Brain pericyte (primary cell): Measurements from ENCODE around the gene CNTN2.

ENCODE experiments used
- DNase-seq: peaks from one replicate; pipeline ENCODE4 v3.0.0-alpha.2; 2012; ENCODE audit warnings: low read depth, low spot score

The CNTN2 gene

DNA sequence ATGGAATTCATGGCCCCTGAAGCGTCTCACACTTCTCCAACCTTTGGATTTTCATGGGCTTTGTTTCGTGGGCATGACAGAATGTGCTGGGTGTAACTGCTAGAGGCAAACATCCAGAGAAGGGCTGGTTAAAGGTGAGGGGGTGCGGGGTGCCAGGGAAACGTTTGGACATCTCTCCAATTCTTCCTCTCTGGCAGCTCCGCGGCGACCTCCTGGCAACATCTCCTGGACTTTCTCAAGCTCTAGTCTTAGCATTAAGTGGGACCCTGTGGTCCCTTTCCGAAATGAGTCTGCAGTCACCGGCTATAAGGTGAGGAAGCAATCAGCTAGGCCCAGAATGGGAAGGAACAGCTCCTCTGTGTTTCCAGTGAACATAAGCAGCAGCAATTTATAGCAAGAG lies 29.3 kb downstream of the CNTN2 start:
- DNase-seq: no peak

DNA sequence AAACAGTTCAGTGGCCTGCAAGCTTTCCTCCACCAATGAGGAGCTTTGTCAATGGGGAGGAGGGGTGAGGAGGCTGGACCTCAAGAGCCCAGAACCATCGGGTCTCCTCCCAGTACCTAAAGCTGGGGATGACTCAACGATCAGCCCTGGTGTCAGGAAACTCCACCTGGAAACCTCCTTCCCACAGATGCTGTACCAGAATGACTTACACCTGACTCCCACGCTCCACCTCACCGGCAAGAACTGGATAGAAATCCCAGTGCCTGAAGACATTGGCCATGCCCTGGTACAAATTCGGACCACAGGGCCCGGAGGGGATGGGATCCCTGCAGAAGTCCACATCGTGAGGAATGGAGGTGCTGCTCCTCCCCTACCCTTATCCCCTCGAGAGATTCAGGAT lies 29.9 kb downstream of the CNTN2 start:
- no peak for DNase-seq

DNA sequence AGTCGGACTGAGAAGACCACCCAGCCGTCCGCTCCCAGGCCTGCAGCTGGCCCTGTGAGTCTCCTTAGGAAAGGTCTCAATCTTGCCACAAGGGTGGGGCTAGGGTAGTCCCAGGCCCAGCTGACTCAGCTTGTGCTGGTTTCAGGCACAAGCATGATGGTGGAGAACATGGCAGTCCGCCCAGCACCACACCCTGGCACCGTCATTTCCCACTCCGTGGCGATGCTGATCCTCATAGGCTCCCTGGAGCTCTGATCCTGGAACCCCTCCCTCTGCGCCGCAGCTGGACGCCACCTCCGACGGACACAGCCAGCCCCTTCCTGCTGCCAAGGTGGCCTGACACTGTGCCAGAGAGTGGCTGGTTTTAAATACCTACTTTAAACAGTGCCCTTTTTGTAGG lies 30.5 kb downstream of the CNTN2 start:
- DNase-seq: no peak

DNA sequence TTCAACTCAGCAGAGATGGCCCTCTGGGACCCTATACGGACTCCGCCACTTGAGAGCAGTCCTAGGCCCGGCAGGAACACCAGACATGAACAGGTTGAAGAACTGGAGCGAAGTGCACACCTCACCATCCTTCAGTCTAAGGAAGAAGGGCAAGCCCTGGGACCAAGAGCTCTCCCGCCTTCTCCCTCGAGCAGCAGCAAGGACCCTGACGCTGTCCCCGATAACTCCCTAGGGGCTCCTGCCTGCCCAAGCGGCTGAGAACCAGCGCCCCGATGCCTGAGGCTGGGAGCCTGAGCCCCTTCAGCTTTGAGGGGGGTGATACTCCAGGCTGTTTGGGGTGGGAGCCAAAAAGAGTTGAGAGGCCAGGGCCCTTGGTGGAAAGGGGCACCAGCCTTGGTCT lies 31.1 kb downstream of the CNTN2 start:
- DNase-seq: no peak

DNA sequence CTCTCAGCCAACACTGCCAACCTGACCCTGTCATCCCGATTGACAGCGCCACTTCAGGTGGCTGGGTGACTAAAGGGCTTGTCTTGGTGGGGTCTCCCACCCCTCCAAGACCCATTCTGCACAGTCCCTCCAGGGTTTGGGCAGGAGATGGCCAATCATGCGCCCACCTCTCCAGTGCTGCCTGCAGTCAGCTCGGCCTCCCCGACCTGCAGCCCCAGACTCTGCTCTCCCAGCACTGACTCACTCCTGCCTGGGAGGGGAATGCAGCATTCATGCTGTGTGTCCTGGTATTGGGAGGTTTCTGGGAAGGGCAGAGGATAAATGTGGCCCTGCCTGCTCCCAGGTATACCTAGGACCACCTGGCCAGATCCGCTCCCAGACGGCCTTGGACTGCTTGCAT lies 31.5 kb downstream of the CNTN2 start:
- no peak for DNase-seq

DNA sequence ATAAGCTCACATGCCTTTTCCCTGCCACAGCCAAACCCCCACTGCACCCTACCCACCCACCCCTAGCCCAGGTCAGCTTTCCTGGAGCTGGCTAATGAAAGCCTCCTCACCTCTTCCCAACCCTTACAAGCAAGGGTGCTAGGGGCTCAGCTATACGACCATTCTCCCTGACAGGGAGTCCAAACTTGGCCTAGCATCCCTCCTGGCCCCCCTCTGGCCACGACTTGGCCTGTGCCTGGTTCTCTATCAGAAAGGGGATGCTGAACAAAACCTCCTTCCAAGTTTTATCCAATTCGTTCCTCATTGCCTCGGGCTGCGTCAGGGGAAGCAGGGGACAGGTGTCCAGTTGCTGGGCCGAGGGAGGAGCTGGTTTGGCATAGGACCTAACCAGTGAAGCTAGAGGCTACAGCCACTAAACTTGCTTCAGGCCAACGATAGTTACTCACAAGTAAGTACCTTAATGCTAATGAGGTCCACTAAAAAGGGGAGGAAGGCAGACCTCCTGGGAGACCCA lies 32.7 kb downstream of the CNTN2 start:
- DNase-seq: no peak

DNA sequence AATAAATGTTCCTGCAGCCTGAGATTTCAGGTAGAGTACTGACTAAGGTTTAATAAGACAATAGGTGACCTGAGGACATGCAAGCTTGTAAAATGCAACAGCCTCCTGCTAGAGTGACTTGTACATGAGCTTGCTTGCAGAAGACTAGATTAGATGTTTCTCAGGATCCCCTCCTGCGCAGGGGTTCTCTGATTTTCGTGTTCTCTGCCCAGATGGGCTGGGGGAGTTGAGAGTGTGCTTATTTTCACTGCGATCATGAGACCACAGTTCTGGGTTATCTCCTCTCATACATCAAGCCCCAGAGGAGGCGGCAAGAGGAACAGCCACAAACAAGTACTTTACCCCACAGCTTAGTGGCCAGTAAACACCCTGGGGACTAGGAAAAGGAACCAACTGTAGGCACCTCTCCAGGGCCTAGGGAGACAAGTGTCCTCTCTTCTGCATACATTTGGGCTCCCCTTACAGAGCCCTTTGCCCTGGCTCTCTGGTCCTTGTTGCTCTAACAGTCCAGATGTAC lies 33.3 kb downstream of the CNTN2 start:
- DNase-seq: no peak

DNA sequence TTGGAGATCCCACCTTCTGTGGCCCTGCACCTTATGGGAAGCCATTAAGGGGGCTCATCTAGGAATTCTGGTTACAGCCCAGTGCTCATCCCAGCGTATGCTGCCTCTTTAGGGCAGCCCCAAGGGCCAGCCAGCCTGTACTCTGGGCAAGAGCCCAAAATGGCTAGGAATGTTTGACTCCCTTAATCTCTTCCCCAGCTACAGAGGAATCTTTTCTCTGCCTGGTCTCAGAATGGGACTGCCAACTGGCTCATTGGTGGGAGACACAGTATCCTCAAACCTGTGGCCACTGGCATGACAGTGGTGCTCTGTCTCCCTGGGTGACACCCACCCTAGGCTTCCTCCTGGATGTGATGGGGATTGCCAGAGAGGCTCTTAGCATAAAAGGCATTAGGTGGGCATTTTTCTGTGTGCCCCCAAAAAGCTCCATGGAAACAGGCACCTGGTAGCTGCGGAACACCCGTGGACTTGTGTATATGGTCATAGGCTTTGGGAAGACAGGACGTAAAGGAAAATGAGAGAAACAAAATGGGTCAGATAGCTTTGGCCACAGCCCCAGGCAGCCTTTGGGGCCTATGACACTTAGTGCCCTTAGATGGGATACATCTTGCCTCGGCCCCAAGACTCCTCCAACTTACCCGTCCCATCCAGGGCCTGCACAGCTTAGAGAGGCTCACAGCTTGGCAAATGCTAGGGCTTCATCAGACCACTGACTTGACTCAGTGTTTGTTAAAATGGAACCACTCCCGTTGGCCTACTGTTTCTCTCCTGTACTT lies 34.3 kb downstream of the CNTN2 start:
- DNase-seq: no peak

DNA sequence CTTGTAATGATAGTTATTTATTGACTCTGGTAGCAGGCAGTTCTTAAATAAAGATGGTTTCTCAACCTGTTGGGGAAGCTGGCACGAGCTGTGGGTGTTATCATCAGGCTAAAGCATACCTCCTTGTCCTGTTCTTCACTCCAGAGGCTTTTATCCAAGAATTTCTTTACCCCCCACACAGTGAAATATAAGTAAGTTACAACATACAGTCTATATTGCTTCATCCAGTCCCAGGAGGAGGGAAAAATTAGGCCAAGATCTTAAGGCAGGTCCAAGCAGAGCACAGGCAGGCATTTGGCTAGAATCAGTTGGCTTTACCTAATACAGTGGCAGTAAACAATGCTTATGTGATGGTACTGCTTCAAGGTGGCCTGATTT lies 34.9 kb downstream of the CNTN2 start:
- no peak for DNase-seq

DNA sequence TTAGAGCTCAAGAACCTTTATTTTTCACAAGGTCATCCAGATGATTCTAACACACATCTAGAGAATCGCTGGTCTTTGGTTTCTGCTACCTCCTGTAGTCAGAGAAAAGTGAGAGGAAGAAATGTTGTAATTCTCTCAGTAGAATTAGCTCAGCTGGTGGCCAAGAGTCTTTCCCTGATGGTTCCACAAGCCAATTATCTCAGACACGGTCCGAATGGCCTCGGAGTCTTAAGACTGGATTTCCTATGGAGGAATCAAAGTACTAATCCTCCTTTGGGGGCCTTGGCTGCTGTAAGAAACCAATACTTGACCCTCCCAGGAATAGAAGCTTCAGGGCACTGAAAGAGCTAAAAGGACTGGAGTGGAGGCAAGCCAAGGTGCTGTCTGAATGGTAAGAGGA lies 39.4 kb downstream of the CNTN2 start:
- no peak for DNase-seq

DNA sequence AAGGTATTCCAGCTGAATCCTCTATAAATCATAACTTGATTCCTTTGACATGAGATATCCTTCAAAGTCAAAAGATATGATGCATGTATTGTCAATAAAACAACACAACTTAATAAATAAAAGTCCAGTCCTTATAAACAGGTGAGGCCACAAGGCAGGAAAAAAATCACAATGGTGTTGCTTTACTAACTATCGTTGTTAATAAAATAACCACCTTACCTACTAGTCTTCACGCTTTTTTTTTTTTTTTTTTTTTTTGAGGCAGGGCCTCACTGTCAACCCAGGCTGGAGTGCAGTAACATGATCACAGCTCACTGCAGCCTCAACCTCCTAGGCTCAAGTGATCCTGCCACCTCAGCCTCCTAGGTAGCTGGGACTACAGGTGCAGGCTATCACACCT lies 41.3 kb downstream of the CNTN2 start, which contains the start of gene TMEM81:
Gene TMEM81, minus strand, starts transcription at position 101 of the 400 bp plus-strand sequence. CDS start 140 bp downstream, outside the sequence.
- DNase-seq: no peak

DNA sequence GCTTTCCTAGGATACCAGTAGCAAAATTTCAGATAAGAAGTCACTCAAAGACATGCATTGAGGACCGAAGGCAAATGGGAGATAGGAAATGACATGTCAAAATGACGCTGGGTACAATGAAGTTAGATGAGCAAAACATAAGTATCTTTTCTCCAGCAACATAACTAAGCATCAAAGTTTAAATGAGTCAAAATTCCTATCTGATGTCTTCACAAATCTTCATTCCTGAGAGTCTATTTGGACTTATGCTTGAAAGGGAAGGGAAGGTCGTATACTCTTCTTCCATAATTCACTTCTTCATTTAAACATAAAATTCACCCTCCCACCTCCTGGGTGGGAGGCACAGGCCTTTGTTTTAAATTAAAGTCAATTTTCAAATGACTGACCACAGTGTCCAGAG lies 45.3 kb downstream of the CNTN2 start:
- no peak for DNase-seq

DNA sequence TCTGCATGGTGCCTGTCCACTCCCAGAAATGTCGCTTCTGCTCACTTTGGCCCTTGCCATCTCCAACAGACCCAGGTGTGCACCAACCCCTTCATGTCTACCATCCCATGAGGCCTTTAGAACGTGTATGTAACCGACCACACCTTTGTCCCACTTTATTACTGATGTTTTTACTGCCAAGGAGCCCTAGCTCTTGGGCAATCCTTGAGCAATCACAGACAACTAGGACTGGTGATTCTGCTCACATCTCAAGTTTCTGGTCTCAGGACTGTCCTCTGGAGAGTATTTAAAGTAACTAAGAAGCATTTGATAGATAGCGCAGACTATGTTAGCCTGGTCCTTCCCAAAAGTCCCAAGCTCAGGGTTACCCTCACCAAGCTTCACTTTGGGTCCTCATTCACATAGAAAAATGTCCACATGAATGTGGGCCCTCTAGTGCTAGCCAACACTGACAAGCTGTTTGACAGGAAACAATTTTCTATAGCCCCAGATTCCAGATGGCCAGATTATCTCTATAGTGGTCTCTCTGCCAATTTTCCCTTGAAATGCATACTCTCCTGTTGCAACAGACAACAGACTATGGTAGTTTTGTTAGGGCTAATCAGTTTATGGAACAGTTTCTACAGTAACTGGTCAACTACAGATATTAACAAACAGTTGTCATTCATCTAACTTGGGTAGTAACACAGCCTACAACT lies 48.2 kb downstream of the CNTN2 start:
- DNase-seq: no peak

DNA sequence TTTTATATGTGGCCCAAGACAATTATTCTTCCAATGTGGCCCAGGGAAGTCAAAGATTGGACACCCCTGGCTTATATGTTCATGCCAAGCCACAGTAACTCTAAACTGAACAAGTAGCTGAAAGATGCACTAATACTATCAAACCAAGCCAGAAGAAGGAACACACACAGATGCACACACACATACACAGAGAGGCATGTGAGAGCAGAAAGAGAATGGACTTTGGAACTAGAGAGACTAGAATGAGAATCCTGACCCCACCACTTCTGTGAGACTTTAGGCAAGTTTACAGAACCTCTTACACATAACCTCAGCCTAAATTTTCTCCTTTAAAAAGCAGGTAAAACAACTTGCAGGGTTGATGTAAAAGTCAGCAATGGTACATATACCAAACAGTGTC lies 52.4 kb downstream of the CNTN2 start:
- no peak for DNase-seq

DNA sequence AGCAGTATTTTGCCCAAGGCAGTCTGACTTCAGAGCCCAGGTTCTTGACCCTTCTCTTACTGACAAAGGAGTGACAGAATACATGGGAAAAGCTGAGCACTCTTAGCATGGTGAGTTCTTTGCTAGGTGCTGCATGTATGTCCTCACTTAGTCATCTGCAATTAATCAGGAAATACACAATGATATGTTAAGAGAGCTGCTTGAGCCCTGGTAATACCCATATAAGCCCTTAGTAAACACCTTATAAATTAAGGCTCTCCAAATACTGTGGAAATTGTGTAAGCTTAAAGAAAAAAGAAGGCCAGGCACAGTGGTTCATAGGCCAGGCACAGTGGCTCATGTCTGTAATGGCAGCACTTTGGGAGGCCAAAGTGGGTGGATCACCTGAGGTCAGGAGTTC lies 55.2 kb downstream of the CNTN2 start:
- no peak for DNase-seq

DNA sequence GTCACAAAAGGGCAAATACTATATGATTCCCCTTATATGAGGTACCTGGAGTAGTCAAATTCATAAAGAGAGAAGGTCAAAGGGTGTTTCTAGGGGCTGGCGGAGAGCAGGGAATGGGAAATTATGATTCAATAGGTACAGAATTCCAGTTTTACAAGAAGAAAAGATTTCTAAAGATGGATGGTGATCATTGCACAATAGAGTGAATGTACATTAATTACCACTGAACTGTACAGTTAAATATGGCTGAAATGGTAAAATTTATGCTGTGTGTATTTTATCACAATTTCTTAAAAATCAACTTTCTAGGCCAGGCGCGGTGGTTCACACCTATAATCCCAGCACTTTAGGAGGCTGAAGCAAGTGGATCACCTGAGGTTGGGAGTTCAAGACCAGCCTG lies 59.4 kb downstream of the CNTN2 start:
- DNase-seq: no peak

DNA sequence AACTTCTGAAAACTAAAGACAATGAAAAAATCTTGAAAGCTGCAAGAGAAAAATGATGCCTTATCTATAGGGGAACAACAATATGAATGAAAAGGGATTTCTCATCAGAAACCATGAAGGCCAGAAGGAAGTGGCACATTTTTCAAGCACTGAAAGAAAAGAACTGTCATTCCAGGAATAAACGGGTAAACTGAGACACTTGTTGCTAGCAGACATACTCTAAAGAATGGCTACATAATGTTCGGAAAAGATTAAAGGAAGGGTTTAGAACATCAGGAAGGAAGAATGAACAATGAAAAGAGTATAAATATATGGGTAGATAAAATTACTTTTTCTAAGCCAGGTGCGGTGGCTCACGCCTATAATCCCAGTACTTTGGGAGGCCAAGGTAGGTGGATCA lies 64.3 kb downstream of the CNTN2 start:
- DNase-seq: no peak

DNA sequence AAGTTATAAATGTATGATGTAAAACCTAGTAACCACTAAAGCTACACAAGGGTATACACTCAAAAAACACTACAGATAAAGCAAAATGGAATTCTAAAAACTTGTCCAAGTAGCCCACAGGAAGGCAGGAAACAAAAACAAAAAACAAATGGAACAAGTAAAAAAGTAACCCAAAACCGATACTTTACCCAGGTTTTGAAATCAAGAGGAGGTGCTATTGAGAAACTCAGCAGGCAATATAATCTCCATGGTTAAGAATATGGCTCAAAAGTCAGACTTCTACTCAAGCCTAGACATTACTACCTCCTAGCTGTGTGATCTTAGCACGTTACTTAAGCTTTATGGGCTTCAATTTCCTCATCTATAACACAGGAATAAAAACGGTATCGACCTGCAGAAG lies 65.5 kb downstream of the CNTN2 start:
- DNase-seq: no peak

DNA sequence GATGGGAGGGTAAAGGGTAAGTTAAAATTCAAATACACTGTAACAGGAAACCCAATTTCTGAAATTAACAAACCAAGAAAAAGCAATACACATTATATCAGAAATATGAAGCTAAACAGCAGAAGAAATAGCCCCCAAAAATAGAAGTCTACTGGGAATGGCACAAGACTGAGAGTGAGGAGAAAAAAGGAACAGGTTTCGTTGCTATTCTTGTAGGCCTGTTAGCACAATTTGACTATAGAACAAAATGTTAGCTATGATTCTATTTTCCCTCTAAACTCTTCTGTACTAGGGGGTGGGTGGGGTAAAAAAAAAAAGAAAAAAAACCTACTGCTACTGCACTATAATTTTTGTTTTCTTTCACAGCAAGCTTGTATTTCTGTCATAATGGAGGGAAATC lies 66.3 kb downstream of the CNTN2 start:
- no peak for DNase-seq

DNA sequence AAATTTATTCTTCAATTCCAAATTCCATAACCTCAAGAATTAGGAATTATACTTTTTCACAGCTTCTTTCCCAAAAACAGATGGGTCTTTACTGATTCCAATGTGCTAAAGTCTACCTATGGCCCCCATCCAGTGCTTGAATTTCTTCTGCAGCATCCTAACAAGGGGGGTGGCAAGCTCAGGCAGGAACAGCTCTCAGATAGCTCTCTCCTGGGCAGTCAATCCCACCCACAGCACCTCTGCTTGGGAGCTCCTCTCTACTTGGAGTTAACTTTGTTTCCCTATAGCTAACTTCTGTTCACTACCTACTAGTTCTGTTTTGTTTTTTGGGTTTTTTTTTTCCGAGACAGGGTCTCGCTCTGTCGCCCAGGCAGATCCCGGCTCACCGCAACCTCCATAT lies 66.7 kb downstream of the CNTN2 start:
- no peak for DNase-seq

DNA sequence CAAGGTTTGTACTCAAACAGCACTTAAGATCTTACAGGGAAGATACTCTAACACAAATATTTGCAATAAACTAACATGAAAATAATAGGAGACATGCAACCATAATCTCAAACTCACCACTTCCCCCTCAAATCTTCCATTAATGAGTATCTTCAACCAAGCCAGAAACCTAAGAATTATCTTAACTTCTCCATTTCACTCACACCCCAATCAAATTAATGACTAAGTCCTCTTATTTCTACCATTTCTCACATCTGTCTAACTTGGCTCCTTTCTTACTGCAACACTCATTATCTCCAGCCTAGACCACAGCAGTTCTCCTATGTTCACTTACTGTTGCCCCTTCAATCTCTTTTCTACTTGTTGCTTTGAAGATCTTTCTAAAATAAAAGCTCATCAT lies 68.3 kb downstream of the CNTN2 start:
- DNase-seq: no peak

DNA sequence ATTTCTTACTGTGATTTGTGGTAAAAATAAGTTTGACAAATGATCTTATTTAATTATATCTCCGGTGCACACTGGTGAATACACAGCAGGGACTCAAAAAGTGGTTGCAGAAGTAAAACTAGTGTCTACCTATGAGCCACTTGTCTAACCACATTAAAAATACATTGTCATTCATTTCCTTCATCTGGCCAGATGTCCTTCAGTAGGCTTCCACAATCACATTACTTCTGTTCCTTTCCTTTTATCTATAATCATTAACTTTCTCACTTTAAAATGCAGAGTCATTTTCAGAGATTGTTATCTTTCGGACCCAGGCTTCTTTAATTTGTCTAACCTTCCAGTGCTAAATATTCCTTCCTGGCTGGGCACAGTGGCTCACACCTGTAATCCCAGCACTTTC lies 75.7 kb downstream of the CNTN2 start:
- no peak for DNase-seq
